ENCODE measurements around the gene CDK14. TPM values are rescaled to one million over a fixed set of nuclear protein-coding genes. Genes with fewer than 3 reads are reported as not detected.

The CDK14 gene
- total RNA-seq, 4 donors from 2014 or later: 0.38 to 3.6 (median 1.3) TPM

DNA sequence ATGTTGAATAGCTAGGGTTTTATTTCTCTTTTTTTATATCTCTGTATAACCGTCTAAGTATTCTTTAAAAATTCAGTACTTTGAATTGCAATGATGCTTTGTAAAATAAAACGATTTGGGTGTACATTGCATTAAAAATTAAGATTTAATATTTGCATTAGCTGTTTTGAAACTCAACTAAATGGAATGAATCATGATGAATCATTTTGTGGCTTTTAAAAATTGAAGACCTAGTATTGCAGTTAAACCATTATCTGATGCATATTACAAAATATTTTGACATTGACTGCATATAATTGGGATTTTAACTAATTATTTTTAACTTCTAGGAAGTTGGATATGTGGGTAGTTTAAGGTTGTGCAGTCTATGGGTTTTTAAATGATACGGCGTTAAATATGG is 314.0 kb downstream of the CDK14 start:
- 80 to 81% methylated on average over 4 of the region's 4 CpGs for WGBS, 2 donors
- no peaks in the 10 kb centered on the region for H3K4me1 ChIP-seq
- DNase-seq: no peak
- no peaks in the 10 kb centered on the region for H3K27me3 ChIP-seq
- H3K9me3 ChIP-seq: no peaks in the 10 kb centered on the region
- H3K4me3 ChIP-seq: no peak overlapping the region
- intact Hi-C loops (cut with DNase I): no loop called here
- TF ChIP-seq, protein P1, sequence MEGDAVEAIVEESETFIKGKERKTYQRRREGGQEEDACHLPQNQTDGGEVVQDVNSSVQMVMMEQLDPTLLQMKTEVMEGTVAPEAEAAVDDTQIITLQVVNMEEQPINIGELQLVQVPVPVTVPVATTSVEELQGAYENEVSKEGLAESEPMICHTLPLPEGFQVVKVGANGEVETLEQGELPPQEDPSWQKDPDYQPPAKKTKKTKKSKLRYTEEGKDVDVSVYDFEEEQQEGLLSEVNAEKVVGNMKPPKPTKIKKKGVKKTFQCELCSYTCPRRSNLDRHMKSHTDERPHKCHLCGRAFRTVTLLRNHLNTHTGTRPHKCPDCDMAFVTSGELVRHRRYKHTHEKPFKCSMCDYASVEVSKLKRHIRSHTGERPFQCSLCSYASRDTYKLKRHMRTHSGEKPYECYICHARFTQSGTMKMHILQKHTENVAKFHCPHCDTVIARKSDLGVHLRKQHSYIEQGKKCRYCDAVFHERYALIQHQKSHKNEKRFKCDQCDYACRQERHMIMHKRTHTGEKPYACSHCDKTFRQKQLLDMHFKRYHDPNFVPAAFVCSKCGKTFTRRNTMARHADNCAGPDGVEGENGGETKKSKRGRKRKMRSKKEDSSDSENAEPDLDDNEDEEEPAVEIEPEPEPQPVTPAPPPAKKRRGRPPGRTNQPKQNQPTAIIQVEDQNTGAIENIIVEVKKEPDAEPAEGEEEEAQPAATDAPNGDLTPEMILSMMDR (IDR thresholded peaks at IDR 0.05): no peak
- no peak for TF ChIP-seq POLR2A (IDR thresholded peaks at IDR 0.05)
- H3K36me3 ChIP-seq: no peaks in the 10 kb centered on the region
- no peak overlapping the region for H3K27ac ChIP-seq

- 63% methylated on average over 4 of the region's 4 CpGs for WGBS, 2 donors
- Histone ChIP-seq H3K27ac (no peak overlapping the region), H3K27me3 (no peaks in the 10 kb centered on the region), H3K9me3 (no peaks in the 10 kb centered on the region), H3K4me3 (no peak overlapping the region), H3K36me3 (no peaks in the 10 kb centered on the region), H3K4me1 (no peaks in the 10 kb centered on the region)
- TF ChIP-seq, protein P1 (IDR thresholded peaks at IDR 0.05): no peak
- TF ChIP-seq POLR2A (IDR thresholded peaks at IDR 0.05): no peak
- intact Hi-C loops (cut with DNase I): no loop called here
- DNase-seq: no peak
These were observed 320.2 kb downstream of the CDK14 start for GRCh38 chr7:90916319-90916718.

GRCh38 chr7:90917539-90917938 is 321.4 kb downstream of the CDK14 start:
- WGBS, 2 donors: 83 to 93% methylated on average over 4 of the region's 4 CpGs
- no peaks in the 10 kb centered on the region for H3K9me3 ChIP-seq
- H3K27me3 ChIP-seq: no peaks in the 10 kb centered on the region
- H3K4me1 ChIP-seq: no peaks in the 10 kb centered on the region
- TF ChIP-seq, protein P1 (IDR thresholded peaks at IDR 0.05): no peak
- no peak for TF ChIP-seq POLR2A (IDR thresholded peaks at IDR 0.05)
- no peak overlapping the region for H3K4me3 ChIP-seq
- no peak overlapping the region for H3K27ac ChIP-seq
- intact Hi-C loops (cut with DNase I): no loop called here
- H3K36me3 ChIP-seq: no peaks in the 10 kb centered on the region
- no peak for DNase-seq

- Histone ChIP-seq H3K27ac (no peak overlapping the region), H3K4me1 (no peaks in the 10 kb centered on the region), H3K4me3 (no peak overlapping the region), H3K36me3 (no peaks in the 10 kb centered on the region), H3K9me3 (no peaks in the 10 kb centered on the region), H3K27me3 (no peaks in the 10 kb centered on the region)
- TF ChIP-seq, protein P1 (IDR thresholded peaks at IDR 0.05): no peak
- no peak for TF ChIP-seq POLR2A (IDR thresholded peaks at IDR 0.05)
- intact Hi-C loops (cut with DNase I): no loop called here
- no peak for DNase-seq
- 40 to 59% methylated on average over 3 of the region's 3 CpGs for WGBS, 2 donors
These were observed 322.2 kb downstream of the CDK14 start for GRCh38 chr7:90918303-90918702.

GRCh38 chr7:90919816-90920215 is 323.7 kb downstream of the CDK14 start:
- Histone ChIP-seq H3K27ac (no peak overlapping the region), H3K4me1 (no peaks in the 10 kb centered on the region), H3K27me3 (no peaks in the 10 kb centered on the region), H3K4me3 (no peak overlapping the region), H3K36me3 (no peaks in the 10 kb centered on the region), H3K9me3 (no peaks in the 10 kb centered on the region)
- intact Hi-C loops (cut with DNase I): no loop called here
- 78 to 89% methylated on average over 2 of the region's 2 CpGs for WGBS, 2 donors
- TF ChIP-seq POLR2A (IDR thresholded peaks at IDR 0.05): no peak
- TF ChIP-seq, protein P1 (IDR thresholded peaks at IDR 0.05): no peak
- no peak for DNase-seq

All from esophagus squamous epithelium (tissue), 5 donors.